Stimulated activated CD4-positive, alpha-beta T cell treated with anti-CD3 and anti-CD28 coated beads, TNF-alpha, amount 100 ng/mL, for 48 hours (primary cell): ENCODE data around the gene GFAP.

Experiments used
- DNase-seq, 3 donors: peaks; one replicate each; pipeline ENCODE4 v3.0.0-alpha.2; 2020; ENCODE audit warnings: low read depth in 3 of 3

The GFAP gene

DNA sequence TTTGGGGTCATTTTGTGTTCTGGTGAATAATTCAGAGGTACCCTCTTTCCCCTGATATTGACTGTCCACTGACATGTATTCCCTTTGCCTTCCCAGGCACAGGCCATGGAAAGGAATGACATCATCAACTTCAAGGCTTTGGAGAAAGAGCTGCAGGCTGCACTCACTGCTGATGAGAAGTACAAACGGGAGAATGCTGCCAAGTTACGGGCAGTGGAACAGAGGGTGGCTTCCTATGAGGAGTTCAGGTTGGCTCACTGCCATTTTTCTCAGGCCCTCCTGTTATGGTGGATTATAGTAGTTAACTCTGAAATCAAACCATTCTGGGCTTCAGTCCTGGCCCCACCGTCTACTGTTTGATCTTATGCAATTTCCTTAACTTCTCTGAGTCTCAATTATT is 14.4 kb downstream of the GFAP start:
- no peak for DNase-seq

DNA sequence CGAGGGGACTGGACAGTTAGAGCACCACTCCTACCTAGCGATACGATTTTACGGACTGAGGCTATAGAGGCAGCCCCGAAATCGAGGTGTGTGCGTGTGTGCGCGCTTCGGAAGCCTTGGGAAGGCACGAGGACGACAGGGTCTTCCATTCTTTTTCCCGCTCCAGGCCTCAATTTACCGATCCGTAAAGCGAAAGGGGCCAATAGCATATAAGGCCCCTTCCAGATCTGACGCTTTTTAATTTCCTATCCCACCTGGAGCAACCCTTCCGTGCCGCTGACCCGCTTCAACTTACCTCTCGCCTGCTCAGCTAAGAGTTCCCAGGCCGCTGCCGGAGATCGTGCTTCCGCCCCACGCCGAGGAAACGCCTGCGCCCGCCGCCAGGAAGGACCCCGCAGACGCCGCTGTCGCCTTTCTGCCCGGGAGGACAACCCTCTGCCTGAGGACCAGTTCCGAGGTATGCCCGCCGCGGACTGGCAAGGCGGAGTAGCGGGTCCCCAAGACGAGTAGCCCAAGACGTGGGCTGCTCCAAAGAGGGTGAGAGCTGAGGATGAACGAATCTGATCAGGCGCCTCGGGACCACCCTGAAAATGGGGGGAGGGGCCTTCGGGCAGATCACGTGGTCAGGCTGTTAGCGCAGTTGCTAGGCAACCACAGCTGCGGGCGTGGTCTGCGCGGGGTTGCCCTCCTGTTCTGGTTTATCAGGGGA is 16.1 kb downstream of the GFAP start, which contains the start of gene EFTUD2:
EFTUD2 (minus strand) TSS at position 372 of the 709 bp plus-strand sequence. CDS start 4,924 bp downstream, outside the sequence.
- DNase-seq = peak; percentile 81 to 91 (median 84)

DNA sequence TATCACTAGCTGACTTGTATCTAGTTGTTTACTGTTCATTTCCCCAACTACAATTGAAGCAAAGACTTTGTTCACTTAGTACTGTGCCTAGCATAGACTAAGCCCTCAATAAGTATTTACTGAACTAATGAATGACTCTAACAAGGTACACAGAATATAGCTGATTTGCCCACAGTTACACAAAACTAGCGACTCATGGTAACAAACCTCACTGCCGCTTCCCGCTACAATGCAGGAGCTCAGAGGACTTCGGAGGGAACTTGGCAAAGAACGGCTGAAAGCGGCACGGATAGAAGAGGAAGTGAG is 16.6 kb downstream of the GFAP start:
- DNase-seq = no peak

DNA sequence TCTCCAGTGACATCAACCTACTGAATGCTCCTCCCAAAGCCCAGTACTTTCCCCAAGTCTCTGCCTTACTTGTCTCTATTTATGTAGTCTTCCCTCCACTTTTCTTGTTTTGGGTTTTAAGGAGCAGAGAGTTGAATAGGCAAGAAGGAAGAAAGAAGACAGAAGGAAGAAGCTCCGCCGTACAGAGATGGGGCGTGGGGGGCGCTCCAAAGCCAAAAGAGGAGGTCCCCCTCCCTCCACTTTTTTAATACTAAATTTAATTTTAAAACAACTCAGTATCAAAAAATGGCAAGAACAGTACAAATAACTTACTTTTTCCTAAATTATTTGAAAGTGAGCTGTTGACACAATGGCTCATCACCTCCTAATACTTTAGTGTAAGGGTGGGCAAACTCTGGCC is 20.7 kb downstream of the GFAP start:
- no peak for DNase-seq

DNA sequence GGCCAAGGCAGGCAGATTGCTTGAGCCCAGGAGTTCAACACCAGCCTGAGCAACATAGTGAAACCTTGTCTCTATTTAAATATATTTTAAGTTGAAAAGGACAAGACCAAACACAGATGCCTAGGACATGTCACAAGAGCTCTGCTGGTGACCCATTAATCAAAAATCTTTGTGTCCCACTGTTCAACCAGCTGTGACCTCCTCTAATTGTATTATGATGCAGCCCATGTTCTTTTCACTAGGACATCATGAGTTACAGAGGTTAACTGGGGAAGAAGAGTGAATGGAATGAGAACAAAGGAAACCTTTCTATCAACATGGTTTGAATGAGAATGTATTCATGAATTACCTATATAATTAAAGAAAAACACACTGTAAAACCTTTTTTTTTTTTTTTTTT is 23.1 kb downstream of the GFAP start:
- no peak for DNase-seq

DNA sequence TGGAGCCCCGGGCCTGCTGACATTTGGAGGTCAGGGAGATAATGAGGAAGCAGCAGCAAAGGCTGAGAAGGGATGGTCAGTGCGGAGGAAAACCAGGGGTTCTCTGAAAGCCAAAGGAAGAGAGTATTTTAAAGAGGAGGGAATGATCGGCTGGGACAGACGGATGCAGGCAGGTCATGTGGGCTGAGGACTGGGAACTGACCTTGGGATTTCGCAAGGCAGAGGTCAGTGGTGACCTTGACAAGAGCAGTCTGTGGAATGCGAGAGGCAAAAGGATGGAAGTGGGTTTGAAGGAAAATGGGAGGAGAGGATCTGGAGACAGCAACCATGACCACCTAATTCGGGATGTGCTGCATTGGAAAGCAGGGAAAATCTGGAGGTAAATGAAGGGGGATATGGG is 26.3 kb downstream of the GFAP start:
- no peak for DNase-seq

DNA sequence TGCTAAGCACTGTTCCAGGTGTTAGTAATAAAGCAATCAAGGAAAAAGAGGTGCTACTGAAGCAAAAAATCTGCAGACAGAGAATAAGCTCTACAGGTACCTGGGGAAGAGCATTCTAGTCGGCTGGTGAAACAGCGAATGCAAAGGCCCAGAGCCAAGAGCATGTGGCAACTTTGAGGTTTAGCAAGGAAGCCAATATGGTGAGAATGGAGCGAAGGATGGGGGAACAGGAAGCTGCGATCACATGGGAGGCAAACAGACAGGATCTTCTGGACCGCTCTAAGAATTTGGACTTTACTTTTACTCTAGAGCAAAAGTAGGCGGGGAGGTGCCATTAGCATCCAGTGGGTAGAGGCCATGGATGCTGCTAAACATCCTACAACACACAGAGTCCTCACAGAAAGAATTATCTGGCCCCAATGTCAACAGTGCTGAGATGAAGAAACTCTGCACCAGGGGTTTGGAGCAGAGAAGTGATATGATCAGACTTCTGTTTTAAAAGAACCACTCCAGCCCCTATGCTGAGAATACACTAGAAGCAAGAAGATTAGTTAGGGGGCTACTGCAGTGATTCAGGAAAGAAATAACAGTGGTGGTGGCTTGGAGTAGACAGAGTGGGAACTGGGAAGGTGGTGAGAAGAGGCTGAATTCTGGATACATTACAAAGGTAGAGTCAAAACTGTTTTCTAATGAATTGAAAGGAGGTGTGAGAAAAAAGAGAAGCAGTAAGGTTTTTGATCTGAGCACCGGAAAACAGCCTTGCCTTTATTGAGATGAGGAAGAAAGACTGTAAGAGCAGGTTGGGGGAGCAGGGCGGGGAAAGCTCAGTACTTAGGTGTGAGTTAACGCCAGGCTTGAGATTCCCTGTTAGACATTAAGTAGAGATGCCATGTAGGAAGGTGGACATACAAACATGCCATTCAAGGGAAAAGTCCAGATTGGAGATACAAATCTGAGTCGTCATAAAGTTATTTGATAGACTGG is 27.0 kb downstream of the GFAP start:
- no peak for DNase-seq

DNA sequence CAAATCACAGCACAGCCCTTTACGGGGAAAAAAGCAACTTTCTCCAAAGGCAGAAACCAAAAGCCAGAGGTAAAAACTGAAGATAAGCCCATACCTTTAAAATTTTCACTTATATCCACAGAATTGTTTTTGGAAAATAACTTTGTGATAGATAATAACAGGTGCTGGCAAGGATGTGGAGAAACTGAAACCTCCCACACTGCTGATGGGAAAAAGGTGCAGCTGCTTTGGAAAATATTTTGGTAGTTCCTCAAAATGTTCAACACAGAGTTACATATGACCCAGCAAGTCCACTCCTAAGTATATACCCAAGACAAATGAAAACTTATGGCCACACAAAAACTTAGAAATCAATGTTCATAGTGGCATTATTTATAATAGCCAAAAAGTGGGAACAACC is 28.3 kb downstream of the GFAP start:
- DNase-seq = no peak

DNA sequence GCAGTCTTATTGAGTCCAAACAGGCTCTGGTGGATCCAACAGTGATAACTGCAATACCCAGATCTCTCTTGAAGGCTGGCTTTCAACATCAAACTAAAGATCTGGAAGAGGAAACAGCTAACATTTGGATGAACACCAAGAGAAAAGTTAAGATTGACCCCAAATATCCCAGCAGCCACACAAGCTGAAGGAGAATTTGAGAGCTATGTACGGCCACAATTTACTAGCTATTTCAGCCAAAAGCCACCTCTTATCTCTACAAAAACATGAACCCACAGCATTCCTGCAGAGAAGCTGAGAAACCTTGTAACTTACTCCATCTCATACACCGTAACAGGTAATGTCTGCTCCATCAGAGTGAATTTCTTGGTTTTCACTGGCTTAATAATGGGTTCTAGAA is 30.4 kb downstream of the GFAP start:
- no peak for DNase-seq

DNA sequence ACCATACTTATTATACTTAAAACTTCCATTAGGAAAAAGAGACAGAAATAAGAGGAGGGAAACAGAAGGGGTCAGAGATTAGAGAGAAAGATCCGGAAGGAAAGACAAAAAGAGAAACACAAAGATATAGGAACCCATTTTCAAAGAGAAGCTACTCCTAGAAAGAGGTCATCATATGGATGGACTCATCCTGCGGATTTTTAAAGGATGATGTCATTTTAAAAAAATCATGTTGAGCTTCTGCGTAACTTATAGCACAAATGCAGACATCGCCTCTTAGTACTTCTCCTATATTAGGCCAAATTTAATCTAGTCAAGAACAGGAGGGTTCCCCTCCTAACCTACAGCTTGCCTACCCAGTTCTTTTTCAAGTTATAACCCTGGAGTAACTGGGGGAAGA is 34.2 kb downstream of the GFAP start:
- no peak for DNase-seq

DNA sequence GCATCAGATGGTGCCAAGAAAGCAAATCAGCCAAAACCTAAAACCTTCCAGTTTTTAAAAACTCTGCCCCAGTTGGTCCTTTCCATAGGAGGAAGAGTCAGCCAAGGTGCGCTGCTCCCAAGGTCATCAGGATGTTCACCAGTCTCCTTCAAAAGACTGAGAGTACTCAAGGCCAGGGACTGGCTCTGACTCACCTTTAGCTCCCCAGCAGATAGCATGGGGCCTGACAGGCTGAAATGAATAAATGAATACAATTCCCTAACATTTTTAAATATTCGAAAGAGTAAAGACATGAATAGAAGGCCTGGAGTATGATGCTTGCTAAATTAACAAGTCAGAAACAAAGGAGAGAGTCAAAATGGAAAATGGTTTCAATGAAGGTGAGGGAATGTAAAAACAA is 35.2 kb downstream of the GFAP start:
- no peak for DNase-seq

DNA sequence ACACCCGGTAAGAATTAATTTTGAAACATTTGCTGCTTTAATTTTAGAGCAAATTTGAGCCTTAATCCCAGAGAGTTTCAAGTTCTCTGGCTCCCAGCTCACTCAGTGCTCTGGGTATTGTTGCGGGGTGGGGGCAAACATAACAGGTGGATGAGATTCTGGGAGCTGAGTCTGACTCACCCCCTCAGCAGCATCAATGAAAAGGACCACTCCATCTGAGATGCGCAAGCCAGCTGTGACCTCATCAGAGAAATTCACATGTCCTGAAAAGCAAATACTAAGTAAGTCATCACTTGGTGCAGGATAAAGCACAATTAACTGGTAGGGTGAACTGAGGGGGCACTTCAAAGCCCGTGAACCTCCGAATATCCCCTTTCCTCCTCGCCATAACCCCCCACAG is 35.9 kb downstream of the GFAP start:
- DNase-seq = no peak

DNA sequence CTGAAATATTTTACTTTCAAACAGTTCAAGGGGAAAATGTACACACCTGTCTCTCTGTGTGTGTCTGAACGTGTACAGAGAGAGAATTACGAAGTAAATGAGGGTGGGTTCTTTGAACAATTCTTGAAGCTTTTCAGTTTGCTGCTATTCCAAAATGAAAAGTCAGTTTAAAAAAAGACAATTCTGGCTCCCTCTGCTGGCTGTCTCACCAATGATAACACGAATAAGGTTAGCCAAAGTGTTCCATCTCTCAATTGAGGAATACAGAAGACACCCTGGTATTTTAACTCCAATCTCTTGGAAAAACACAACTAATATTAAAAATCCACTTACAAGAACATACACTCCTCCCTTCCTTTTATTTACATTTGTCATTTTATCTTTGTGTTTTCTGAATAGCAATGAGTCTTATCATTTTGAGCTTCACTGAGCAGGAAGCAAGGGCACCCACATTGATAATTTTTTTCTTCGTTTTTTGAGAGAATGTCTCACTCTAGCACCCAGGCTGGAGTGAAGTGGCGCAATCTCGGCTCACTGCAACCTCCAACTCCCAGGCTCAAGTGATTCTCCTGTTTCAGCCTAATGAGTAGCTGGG is 36.6 kb downstream of the GFAP start:
- DNase-seq = peak in 1 of 3 donors; percentile 7

DNA sequence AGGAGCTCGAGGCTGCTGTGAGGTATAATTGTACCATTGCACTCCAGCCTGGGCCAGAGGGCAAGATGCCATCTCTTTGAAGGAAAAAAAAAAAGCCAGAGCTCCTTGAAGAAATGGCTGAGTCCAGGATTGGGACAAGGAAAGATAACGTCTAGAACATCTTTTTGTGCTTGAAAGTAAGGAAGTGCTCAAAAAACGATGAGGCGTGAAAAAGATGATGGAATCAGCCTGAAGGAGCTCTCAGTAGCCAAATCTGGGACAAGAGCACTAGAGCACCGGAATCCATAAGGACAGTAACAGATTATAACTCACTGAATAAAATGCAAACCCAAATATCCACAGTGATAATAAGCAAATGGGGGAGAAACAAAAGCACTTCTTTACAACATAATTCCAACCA is 38.2 kb downstream of the GFAP start:
- DNase-seq = no peak

DNA sequence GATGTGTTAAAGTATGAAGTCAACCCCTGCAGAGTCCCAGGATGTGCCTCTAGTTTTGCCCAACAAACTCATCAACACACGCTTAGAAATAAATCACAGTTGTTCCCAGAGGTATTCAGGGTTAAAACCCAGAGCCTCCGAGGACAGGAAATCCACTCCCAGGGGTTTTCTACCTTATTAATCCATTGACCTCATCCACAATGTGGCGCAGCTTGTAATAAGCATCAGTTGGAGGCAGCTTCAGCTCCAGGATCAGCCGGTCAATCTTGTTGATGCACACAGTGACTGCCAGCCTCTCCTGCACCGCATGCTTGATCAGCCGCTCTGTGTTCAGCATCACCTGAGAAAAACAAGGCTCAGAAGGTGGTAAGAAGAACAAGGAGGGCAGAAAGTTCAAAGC is 39.5 kb downstream of the GFAP start:
- DNase-seq = no peak

DNA sequence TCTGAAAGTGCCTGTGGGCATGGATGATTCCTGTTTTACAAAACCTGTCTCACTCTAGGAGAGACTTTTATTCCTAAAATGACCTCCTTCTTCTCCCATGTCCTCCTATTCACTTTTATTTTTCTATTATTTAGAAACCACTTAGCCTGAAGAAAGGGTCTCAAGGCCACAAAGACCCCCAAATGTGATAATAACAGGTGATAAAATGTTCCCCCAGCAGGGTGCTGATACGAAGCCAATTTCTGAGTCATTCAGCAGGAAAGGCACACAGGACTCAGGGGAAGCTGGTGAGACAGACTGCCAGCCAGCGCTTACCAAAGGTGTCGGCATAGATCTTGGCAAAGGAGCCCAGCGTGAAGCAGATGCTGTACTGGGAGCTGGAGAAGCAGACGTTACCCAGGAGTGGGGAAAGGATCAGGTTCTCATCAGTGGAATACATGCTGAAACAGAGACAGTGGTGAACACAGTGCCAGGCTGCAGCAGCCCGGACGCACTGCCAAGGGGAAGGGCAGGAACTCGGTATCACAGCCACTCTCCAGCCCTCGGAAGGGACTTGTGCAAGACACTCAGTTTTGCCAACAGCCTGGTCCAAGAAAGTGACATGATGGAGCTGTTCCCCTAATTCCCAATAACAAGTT is 43.0 kb downstream of the GFAP start:
- DNase-seq = no peak

DNA sequence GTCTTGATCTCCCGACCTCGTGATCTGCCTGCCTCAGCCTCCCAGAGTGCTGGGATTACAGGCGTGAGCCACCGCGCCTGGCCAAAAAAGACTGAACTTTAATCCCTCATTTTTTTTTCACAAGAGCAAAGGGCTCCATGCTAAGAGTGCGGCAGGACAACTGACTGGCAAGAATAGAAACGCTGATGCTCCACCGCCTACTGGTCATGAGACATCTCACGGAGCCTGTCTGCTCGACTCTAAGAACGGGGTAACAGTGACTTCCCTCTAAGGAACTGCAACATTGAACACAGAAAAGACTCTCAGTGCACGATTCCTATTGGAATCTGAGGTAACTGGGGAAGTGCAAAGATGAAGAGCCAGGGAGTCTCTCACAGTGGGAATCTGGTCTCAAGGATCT is 43.7 kb downstream of the GFAP start:
- DNase-seq = no peak

DNA sequence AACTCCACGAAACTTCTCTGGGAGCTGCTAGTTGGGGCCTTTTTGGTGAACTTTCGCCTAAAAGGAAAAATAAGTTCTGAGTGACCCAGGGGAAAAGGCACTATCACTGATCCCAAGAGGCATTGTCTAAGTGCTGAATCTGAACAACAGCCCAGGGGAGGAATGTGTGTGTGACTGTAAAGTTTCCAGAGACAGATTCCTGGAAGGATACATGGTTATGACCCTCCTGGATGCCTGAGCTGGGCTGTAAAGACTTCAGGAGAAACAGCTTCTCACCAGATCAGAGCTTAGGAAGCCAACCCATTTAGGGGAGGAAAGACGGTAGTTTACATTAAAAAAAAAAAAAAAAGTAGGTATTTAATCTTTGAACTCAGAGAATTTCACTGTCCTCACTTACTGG is 47.5 kb downstream of the GFAP start:
- DNase-seq = no peak

DNA sequence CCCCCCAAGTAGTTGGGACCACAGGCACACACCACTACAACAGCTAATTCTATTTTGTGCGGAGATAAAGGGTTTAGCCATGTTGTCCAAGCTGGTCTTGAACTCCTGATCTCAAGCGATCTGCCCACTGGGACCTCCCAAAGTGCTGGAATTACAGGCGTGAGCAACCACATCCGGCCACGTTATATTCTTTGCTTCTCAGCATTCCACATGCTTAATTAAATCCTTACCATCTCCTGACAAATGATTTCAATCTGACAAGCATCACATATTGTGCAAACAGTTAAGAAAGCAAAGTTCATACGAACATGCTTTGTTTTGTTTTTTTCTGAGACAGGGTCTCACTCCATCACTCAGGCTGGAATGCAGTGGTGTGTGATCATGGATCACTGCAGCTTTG is 49.4 kb downstream of the GFAP start:
- no peak for DNase-seq

DNA sequence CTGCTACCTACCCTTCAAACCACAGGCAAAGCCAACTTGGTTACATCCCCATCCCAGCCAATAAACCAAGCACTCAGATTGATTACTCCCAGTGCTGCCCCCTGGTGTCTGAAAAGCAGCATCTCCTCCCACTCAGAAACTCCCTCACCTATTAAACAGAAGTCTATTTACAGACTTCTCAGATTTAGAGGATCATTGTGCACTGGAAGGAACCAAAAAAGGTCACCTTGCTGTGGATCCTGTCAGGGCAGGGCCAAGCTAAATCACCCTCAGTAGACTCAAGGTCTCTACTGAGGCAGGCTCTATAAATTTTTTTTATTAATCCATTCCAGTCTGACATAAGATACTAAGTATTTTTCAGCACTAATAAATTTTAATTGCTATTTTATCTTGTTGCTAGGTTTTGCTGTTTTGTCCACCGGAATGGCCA is 50.1 kb downstream of the GFAP start:
- DNase-seq = peak; percentile 22 to 75 (median 57)

DNA sequence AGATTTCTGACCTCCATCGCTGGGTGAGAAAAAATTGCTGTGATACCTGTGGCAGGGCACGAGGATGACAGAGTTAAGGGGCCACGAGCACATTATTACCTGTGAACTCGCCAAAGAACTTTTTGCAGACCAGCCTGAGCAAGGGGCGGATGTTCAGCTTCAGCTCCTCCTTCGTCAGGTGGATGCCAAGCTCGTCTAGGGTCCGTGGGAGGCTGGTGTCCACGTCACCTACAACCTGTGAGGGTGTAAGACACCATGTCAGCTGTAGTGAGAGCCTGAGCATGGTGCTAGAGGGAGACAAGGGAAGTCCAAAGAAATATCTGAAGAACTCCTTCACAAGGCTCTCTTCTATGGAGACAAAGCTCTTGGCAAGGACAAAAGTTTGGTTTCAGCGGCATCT is 50.5 kb downstream of the GFAP start:
- DNase-seq = no peak
